ENCODE results near the gene FOXD1.
A peak's percentile ranks its signal among the peaks of the same experiment; 100 is the strongest.
"Not testable (repeated sequence)": the region's sequence is repeated elsewhere in the genome, so short reads cannot be mapped to it uniquely, and the experiment has no call there.

The FOXD1 gene

DNA sequence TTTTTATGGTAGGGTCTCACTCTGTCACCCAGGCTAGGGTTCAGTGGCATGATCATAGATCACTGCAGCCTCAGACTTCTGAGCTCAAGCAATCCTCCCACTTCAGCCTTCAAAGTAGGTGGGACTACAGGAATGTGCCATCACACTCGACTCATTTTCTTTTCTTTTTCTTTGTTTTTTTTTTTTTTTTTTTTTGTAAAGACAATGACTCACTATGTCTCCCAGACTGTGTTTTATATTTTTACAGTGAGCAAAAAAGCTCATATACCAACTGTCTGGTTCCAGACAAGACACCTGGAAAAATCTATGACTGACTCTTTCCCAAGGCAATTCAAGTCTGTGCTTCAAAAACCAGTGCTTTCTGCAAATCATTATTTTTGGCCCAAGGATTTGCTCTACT lies 10.8 kb upstream of the FOXD1 start:
- DNase-seq, result no peak

DNA sequence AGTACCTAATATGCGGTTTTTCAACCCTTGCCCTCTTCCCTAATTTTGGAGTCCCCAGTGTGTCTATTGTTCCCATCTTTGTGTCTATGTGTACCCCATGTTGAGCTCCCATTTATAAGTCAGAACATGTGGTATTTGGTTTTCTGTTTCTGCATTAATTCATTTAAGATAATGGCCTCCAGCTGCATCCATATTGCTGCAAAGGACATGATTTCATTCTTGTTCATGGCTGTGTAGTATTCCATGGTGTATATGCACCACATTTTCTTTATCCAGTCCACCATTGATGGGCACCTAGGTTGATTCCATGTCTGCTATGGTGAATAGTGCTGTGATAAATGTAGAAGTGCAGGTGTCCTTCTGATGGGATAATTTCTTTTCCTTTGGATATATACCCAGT lies 7.9 kb upstream of the FOXD1 start:
- not testable (repeated sequence) for DNase-seq

- DNase-seq, result no peak
Measured at GRCh38 chr5:73454379-73455036, 5.9 kb upstream of the FOXD1 start.

DNA sequence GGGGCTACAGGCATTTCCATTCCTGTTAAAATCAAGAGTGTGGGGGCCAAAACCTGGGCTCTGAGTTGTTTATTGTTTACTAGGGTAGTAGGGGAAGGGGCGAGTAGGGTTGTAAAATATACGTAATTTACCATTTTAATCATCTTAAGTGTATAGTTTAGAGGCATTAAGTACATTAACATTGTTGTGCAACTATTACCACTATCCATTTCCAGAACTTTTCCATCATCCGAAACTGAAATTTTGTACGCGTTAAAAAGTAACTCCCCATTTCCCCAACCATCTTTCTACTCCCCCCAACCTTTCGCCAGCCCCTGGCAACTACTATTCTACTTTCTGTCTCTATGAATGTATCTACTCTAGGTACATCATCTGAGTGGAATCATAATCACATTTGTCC lies 3.6 kb upstream of the FOXD1 start:
- DNase-seq, result no peak

DNA sequence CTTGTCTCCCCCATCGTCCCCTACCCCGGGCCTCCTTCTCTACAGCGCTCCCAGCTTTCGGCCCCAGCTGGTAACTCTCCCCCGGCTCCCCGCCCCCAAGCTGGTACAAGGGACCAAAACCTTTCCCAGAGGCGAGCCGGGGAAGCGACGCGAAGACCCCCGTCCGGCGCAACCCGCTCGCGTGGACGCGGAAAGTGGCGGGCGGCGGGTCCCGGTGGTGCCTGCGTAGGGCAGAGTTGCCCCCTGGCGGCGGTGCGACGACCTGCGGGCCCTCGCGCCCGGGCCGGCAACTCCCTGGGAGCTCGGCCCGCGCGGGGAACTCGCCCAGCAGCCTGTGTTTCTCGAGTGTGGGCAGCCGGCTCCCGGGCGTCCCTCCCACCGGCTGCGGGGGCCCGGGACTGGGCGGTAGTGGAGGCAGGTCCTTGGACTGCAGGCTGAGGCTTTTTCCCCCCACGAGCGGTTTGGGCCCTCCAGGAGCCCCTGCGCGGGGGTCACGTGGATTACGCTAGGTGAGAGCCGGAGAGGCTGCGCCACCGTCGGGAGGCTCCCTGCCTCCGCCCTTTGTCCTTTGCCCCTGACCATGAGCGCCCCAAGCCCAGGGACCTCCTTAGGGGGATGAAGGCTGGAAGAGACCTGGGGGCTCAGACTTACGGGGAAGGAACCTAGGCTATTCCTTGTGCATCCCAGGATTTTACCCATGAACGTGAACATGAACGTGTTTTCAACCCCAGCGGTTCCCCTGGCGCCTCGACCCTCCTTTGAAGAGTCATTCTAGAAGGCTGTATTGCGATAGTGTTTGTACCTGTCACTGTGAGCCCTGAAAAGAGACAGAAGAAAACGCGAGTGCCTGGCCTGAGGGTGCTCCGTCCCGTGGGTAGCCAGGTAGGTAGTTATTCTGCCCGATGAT lies 2.9 kb upstream of the FOXD1 start:
- peak; percentile 13 to 53 (median 25) for DNase-seq

- no peak for DNase-seq
Measured at GRCh38 chr5:73450672-73451223, 2.2 kb upstream of the FOXD1 start.

- DNase-seq, result no peak
Measured at GRCh38 chr5:73450137-73450536, 1.6 kb upstream of the FOXD1 start.

GRCh38 chr5:73447530-73448462 lies 781 bp downstream of the FOXD1 start:
- DNase-seq, result peak in 2 of 4 experiments; percentile 16 to 23

DNA sequence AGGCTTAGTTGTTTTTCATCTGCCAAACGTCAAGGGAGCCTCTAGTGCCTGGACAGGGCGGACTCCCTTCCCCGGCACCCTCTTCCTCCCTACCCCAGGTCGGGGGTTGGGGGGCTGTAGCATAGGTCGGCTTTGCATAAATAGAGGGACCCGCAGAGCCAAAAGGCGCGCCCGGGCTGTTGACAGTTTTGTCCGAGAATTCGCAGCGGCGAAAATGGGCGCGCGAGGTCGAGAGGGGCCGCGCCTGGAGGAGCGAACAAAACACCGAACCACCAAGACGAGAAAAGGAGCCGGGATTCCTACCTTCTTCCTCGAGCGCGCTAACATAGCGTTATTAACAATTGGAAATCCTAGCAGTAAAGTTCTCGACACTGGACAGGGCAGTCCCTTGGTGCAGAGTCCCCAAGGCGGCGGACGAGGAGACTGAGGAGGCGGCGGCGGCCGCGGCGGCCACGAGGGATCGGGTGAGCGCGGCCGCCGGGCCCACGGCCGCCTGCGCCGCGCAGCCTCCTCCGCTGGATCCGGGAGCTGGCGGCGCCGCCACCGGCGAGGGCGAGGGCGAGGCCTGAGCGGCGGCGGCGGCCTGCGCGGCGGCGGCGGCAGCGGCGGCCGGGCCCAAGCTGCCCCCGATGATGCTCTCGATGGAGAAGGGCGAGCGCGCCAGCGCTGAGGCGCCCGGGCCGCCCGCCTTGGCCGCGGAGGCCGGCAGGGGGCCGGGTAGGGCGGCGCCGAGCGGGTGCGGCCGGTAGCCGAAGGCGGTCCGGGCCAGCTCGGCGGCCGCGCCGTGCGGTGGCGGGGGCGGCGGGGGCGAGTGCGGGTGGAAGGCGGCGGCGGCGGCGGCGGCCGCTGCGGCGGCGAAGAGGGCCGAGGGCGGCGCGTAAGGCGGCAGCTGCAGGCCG lies 1.7 kb downstream of the FOXD1 start:
- no peak for DNase-seq

DNA sequence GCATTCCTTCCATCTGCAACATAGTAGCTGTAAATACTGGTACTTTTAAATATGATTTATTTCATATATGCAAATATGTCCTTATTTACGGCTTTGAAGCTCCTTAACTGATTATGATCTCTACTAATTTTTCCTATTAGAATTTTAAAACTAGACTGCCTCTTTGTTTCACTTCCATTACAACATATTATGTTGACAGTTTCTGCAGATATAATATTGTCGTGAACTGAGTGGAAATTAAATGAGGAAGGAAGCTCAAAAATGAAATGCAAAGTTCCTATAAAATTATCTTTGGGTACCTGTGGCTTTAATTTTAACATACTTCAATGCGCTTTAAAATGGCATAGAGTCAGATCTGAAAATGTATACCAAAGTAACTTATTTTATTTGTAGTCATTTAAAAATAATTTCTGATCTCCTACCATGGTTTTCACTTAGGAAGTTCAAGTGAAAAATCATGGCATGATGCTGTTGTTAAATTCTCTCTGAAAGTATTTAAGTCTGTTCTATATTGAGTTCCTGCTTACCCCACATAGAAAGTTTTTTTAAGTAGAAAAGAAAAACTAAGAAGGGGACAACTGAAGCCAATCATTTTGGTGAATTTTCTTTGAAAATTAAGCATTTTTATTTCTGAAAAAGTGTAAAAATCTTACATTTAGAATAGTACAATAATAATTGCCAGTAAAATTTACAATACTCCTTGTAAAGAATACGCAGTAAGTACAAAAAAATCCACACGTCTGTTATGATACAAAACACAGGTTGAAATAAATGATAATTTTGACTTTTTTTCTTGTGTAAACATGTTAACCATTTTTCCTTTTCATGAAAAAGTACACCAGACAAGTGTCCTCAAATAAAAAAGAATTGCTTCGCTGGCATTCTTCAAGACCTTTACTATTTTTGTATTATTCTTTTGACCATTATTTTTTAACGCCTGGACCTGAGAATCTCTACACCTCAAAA lies 2.6 kb downstream of the FOXD1 start:
- DNase-seq, result no peak

GRCh38 chr5:73444499-73445438 lies 3.8 kb downstream of the FOXD1 start:
- no peak for DNase-seq

DNA sequence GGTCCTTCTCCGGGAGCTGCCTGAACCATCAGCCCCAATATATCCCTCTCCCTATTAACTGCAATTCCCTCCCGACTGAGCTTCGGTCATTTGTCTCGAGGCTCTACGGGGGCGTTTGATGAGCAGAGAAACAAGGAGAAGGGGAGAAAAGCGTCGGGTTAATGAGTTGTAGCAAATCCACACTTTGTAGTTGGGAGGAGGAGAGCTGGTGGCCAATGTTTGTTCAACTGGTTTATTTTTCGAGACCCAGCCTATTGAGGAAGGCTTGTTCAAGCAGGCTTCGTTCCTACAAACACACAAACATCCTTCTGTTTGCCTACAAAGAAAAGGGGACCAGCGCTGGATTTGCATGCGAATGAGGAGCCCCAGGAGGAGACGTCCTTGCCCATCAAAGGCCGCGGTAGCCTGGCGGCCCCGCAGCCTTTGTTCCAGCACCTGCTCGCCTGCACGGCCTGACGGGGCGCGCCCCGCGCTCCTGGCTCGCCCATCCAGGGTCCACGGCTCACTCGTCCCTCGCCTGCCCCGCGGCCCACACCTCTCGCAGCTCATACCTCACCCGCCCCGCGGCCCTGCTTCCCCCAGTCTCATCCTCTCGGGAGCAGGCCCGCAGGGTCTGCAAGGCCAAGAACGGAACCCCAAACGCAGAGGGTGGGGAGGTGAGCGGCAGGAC lies 4.6 kb downstream of the FOXD1 start:
- no peak for DNase-seq

GRCh38 chr5:73442996-73443627 lies 5.5 kb downstream of the FOXD1 start:
- no peak for DNase-seq

DNA sequence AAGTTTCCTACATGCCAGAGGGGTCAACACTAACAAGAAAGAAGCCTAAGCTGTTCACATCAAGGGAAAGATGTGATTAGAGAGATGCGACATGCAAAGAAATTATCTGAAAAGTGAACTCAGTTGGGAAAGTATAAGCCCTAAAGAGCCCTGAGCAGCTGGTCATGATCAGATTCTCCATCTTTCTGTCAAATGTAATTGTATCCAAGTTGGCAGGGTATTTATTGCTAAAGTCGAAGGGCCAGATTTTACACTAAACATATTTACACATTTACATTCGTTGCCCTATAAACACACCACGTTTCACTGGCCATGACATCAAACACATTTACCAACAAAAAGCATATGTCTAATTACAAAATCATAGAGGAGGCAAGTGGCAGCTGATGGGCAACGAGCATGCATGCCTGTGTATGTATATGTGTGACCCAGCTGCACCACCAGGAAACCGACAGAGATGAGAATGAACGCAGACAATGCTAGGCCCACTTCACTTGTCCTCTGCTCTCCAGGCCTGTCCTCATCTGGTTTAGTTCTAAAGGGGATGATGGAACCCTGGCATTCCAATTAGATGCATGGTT lies 6.3 kb downstream of the FOXD1 start:
- DNase-seq, result no peak

DNA sequence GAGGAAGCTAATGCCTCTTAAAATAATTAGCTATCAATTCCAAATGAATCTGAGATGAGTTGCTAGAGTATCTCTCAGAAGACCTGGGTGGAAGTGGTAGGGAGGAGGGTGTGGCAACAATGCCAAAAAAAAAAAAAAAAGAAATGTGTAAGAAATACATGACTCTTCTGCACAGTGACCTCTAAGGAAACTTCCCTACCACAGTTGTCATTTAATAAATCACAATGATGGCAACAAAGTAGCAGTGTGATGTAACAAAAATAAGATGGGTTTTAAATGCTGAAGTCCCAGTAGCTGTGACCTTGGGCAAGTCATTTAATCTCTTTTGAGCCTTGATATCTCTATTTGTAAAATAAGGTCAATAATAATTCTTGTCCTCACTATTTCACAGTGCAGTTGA lies 7.2 kb downstream of the FOXD1 start:
- no peak for DNase-seq

GRCh38 chr5:73440262-73440661 lies 8.3 kb downstream of the FOXD1 start:
- DNase-seq, result no peak

DNA sequence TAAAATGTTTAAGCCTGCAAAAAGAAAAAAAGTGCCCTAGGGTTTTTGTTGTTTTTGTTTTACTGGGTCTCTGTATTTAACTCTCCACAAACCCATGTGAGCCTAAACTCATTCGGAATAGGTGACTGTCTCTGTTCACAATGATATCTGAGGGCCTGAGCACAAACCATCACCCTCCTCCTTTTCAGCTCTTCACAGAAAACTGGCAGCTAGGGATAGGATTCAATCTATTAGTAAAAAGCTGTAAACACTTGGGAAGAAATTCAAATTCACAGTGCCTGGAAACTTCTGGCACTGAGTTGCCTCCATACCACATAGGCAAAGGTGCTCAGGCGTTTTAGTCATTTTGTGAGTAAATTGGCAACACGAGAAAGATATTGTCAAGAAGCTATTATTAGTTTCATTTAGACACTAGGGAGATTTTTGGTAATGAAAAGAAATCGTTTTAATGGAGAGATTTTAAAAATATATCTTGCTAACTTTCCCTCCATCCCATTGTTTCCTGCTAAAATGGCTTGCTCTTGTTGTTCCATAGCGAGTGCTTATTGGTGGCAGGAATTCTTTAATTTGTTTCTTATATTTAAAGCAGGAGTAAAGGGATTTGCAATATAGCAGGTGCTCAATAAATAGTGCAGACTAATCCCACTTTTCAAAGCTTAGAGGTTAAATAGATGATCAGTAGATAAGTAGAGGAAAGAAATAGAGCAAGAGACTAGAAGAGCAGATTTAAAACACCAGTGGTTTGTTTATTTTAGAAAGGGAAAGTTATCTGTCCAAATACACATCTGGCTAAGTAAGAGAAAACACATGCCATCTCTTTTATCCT lies 9.7 kb downstream of the FOXD1 start:
- DNase-seq, result no peak

Measured in activated naive CD4-positive, alpha-beta T cell (primary cell).